DND-41 (cell line): ENCODE results near the gene KCND3.

Experiments
- ATAC-seq: fragments of 200-7000 bp; cut with Tn5 transposase; 3 replicates; pipeline ENCODE4 v1.9.1; 2021; ENCODE audit warnings: low read depth; ENCODE audit not compliant: insufficient read depth
- DNase-seq: peaks from one replicate; pipeline ENCODE4 v3.0.0-alpha.2; 2020
- H2AFZ ChIP-seq: 2 replicates; pipeline ENCODE4 v1.6.0; 2012; ENCODE audit warnings: low read depth, low read length
- H3K27ac ChIP-seq: 2 replicates; pipeline ENCODE4 v1.5.1; 2012; ENCODE audit warnings: low read length, inconsistent platforms
- H3K27me3 ChIP-seq: fragments of 200-600 bp; sonication (generic); 2 replicates; pipeline ENCODE4 v1.6.0; 2012; ENCODE audit warnings: low read length, mild to moderate bottlenecking, inconsistent platforms; ENCODE audit not compliant: insufficient read depth, poor library complexity
- H3K36me3 ChIP-seq: 2 replicates; pipeline ENCODE4 v1.5.1; 2012; ENCODE audit warnings: low read length, inconsistent platforms; ENCODE audit not compliant: insufficient read depth
- H3K4me1 ChIP-seq: 2 replicates; pipeline ENCODE4 v1.5.1; 2012; ENCODE audit warnings: mild to moderate bottlenecking, low read length; ENCODE audit not compliant: insufficient read depth
- H3K4me2 ChIP-seq: 2 replicates; pipeline ENCODE4 v1.6.0; 2012; ENCODE audit warnings: mild to moderate bottlenecking, moderate library complexity, low read length, inconsistent platforms; ENCODE audit not compliant: insufficient read depth
- H3K4me3 ChIP-seq, 2 experiments: fragments of 200-600 bp in 1 of 2; shearing (Covaris generic) in 1 of 2; 2 replicates each; pipeline ENCODE4 v1.5.1; 2012 to 2016; ENCODE audit warnings: inconsistent platforms in 2 of 2, low read length in 2 of 2, mild to moderate bottlenecking in 2 of 2, low read depth in 1 of 2, moderate library complexity in 1 of 2
- H3K79me2 ChIP-seq: 2 replicates; pipeline ENCODE4 v1.6.0; 2012; ENCODE audit warnings: low read length, inconsistent platforms; ENCODE audit not compliant: insufficient read depth
- H3K9ac ChIP-seq: 2 replicates; pipeline ENCODE4 v1.6.0; 2012; ENCODE audit warnings: low read depth, mild to moderate bottlenecking, inconsistent platforms, low read length, moderate library complexity
- H3K9me3 ChIP-seq: 2 replicates; pipeline ENCODE4 v1.5.1; 2012; ENCODE audit warnings: low read length, moderate library complexity, mild to moderate bottlenecking, inconsistent platforms; ENCODE audit not compliant: insufficient read depth, severe bottlenecking
- H4K20me1 ChIP-seq: 2 replicates; pipeline ENCODE4 v1.6.0; 2012; ENCODE audit warnings: low read length; ENCODE audit not compliant: insufficient read depth
- EZH2 ChIP-seq: IDR thresholded peaks from 3 replicates; pipeline ENCODE4 v1.6.1; 2012; ENCODE audit warnings: borderline replicate concordance, low read depth, mild to moderate bottlenecking, moderate library complexity, low read length, inconsistent platforms; ENCODE audit not compliant: severe bottlenecking
- TF ChIP-seq, protein P1 (sequence below): IDR thresholded peaks from 2 replicates; pipeline ENCODE4 v1.5.1; 2012; ENCODE audit warnings: borderline replicate concordance, low read length, moderate library complexity, mild to moderate bottlenecking; ENCODE audit not compliant: poor library complexity, severe bottlenecking; ENCODE audit errors: extremely low read depth

The KCND3 gene

DNA sequence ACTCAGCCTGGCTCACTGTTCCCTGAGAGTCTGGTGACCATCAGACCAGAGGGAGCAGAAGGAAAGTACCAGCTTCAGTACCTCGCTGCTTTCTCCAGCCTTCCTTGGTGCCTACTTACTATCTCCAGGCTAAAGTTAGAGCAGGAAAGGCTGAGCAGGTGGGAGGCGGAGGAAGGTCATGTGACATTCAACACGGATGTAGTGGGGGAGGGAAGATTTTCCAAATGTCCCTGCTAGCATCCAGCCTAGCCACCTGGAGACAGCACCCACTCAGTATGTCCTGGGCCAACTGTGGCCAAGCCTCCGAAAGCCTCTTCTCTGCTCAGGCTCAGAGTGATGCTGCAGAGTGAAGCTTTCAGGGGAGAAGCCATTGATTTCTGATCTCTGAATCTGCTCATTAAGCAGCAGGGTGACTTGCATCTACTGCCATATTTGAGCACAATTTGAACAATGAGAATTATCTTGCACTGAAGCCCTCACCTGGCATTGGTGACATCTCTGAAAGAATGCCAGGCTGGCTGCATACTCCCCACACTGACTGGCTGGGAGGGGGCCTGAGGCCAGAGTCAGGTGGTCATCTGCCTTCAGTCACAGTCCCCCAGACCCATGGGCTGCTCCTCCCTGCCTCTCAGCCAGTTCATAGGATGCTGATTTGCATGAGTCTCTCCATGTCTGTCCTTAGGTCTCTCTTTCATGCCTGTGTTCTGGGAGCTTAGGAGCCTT, 86.2 kb downstream of the KCND3 start:
- Histone ChIP-seq H3K4me3 (no peak overlapping the region), H3K79me2 (no peaks in the 10 kb centered on the region), H3K9me3 (no peaks in the 10 kb centered on the region), H3K27ac (no peak overlapping the region), H3K36me3 (no peaks in the 10 kb centered on the region), H3K4me2 (no peak overlapping the region), H3K4me1 (no peaks in the 10 kb centered on the region), H3K27me3 (peaks cover 3% of the 10 kb centered on the region), H2AFZ (no peak overlapping the region), H4K20me1 (no peaks in the 10 kb centered on the region), H3K9ac (no peak overlapping the region)
- DNase-seq (no peak), ATAC-seq (no peak)
- no peak for TF ChIP-seq EZH2
- TF ChIP-seq, protein P1, sequence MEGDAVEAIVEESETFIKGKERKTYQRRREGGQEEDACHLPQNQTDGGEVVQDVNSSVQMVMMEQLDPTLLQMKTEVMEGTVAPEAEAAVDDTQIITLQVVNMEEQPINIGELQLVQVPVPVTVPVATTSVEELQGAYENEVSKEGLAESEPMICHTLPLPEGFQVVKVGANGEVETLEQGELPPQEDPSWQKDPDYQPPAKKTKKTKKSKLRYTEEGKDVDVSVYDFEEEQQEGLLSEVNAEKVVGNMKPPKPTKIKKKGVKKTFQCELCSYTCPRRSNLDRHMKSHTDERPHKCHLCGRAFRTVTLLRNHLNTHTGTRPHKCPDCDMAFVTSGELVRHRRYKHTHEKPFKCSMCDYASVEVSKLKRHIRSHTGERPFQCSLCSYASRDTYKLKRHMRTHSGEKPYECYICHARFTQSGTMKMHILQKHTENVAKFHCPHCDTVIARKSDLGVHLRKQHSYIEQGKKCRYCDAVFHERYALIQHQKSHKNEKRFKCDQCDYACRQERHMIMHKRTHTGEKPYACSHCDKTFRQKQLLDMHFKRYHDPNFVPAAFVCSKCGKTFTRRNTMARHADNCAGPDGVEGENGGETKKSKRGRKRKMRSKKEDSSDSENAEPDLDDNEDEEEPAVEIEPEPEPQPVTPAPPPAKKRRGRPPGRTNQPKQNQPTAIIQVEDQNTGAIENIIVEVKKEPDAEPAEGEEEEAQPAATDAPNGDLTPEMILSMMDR, result no peak

DNA sequence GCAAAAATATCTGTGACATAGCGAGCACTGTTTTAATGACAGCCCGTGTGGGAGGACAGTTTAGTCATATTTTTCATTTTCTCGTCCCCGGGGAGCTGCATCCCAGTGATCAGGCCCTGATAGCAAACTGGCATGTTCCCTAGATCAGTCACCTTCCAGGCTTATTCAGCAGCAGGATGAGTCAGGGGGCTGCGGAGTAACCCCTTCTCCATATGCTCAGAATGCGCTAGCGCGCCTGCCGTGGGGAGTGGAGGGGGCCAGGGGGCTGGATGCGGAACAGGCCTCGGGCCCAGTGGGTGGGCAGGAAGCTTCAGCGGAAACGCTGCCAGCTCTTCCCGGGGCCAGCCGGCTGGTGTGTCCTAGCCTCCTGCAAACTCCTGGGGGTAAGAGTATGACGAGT, 94.0 kb downstream of the KCND3 start:
- H3K79me2 ChIP-seq, result no peaks in the 10 kb centered on the region
- H3K4me2 ChIP-seq, result no peak overlapping the region
- no peak for ATAC-seq
- H3K4me3 ChIP-seq, result no peak overlapping the region
- TF ChIP-seq, protein P1, result no peak
- no peak for TF ChIP-seq EZH2
- no peaks in the 10 kb centered on the region for H3K9me3 ChIP-seq
- H3K27me3 ChIP-seq, result peaks cover 18% of the 10 kb centered on the region
- no peak for DNase-seq
- no peak overlapping the region for H3K9ac ChIP-seq
- no peak overlapping the region for H3K27ac ChIP-seq
- H4K20me1 ChIP-seq, result no peaks in the 10 kb centered on the region
- no peaks in the 10 kb centered on the region for H3K4me1 ChIP-seq
- no peaks in the 10 kb centered on the region for H3K36me3 ChIP-seq
- no peak overlapping the region for H2AFZ ChIP-seq

DNA sequence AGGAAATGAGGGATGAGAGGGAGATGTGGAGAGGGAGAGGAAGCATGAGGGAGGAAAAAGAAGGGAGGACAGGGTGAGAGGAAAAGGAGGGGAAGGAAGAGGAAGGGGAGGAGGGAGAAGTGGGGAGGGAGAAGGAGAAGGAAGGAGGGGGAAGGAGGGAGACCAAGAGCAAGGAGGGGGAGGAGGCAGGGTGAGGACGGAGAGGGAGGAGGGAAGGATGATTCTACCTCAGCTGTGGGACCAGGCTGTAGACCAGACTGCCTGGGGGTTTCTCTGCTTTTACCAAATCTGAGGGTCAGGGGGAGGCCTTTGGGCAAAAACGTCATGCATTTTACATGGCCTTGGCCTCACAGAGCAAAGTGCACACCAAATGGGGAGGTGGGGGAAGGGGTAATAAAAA, 94.5 kb downstream of the KCND3 start:
- Histone ChIP-seq H2AFZ (no peak overlapping the region), H3K36me3 (no peaks in the 10 kb centered on the region), H3K79me2 (no peaks in the 10 kb centered on the region), H3K4me1 (no peaks in the 10 kb centered on the region), H3K27ac (no peak overlapping the region), H3K9ac (no peak overlapping the region), H3K27me3 (peaks cover 21% of the 10 kb centered on the region), H3K9me3 (no peaks in the 10 kb centered on the region), H3K4me3 (no peak overlapping the region), H3K4me2 (no peak overlapping the region), H4K20me1 (no peaks in the 10 kb centered on the region)
- no peak for TF ChIP-seq EZH2
- TF ChIP-seq, protein P1, result no peak
- ATAC-seq, result no peak
- DNase-seq, result no peak

DNA sequence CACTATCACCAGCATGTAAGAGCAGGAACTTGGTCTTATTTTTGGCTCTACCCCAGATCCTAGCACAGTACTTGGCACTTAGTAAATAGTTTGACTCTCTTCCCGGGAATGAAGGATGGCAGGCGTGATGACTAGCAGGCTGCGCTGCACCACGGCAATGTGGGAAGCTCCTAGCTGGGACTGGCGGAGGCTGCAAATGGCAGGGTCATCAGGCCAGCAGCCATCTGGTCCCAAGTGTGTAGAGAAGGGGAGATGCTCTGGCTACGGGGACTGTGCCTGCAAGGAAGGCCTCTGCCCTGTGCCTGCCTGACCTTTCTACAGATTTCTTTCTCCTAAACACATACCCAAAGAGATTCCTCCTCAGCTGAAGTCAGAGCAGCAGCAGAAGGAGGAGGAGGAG, 95.0 kb downstream of the KCND3 start:
- Histone ChIP-seq H3K9ac (no peak overlapping the region), H3K27me3 (peaks cover 18% of the 10 kb centered on the region), H2AFZ (no peak overlapping the region), H3K4me2 (no peak overlapping the region), H4K20me1 (no peaks in the 10 kb centered on the region), H3K4me1 (no peaks in the 10 kb centered on the region), H3K79me2 (no peaks in the 10 kb centered on the region), H3K27ac (no peak overlapping the region), H3K9me3 (no peaks in the 10 kb centered on the region), H3K36me3 (no peaks in the 10 kb centered on the region), H3K4me3 (no peak overlapping the region)
- DNase-seq, result no peak
- no peak for TF ChIP-seq EZH2
- TF ChIP-seq, protein P1, result no peak
- no peak for ATAC-seq
